NCI-H2029 (cell line): Measurements from ENCODE around the gene NLRX1.
A peak's percentile ranks its signal among the peaks of the same experiment; 100 is the strongest.
"Not testable (repeated sequence)": the region's sequence is repeated elsewhere in the genome, so short reads cannot be mapped to it uniquely, and the experiment has no call there.

ENCODE experiments used
- DNase-seq: peaks from one replicate; lab custom pipeline; 2025; lab: John Stamatoyannopoulos, UW

The NLRX1 gene

GRCh38 chr11:119184399-119184798 lies 15.9 kb downstream of the NLRX1 start:
- DNase-seq, result not testable (repeated sequence)

- DNase-seq, result no peak
These were observed 17.6 kb downstream of the NLRX1 start for GRCh38 chr11:119185981-119186634.

GRCh38 chr11:119187123-119187892 lies 18.8 kb downstream of the NLRX1 start:
- no peak for DNase-seq

- DNase-seq, result no peak
These were observed 19.5 kb downstream of the NLRX1 start for GRCh38 chr11:119188067-119188466.

GRCh38 chr11:119188887-119189286 lies 20.4 kb downstream of the NLRX1 start:
- DNase-seq, result no peak

GRCh38 chr11:119189393-119189792 lies 20.9 kb downstream of the NLRX1 start:
- DNase-seq, result no peak

GRCh38 chr11:119190531-119190930 lies 22.0 kb downstream of the NLRX1 start:
- no peak for DNase-seq

- DNase-seq, result not testable (repeated sequence)
These were observed 22.7 kb downstream of the NLRX1 start for GRCh38 chr11:119191265-119191664.

GRCh38 chr11:119192111-119192510 lies 23.6 kb downstream of the NLRX1 start:
- no peak for DNase-seq

GRCh38 chr11:119193001-119193400 lies 24.5 kb downstream of the NLRX1 start:
- no peak for DNase-seq

- no peak for DNase-seq
These were observed 25.1 kb downstream of the NLRX1 start for GRCh38 chr11:119193626-119194025.

- no peak for DNase-seq
These were observed 26.4 kb downstream of the NLRX1 start for GRCh38 chr11:119194811-119195440.

- peak; percentile 66 for DNase-seq
These were observed 27.2 kb downstream of the NLRX1 start for GRCh38 chr11:119195680-119196079.

GRCh38 chr11:119196833-119197483 lies 28.4 kb downstream of the NLRX1 start:
- peak; percentile 79 for DNase-seq

- no peak for DNase-seq
These were observed 30.4 kb downstream of the NLRX1 start for GRCh38 chr11:119198925-119199324.

GRCh38 chr11:119201236-119201635 lies 32.7 kb downstream of the NLRX1 start:
- not testable (repeated sequence) for DNase-seq

GRCh38 chr11:119202554-119202953 lies 34.0 kb downstream of the NLRX1 start:
- DNase-seq, result no peak

- no peak for DNase-seq
These were observed 35.5 kb downstream of the NLRX1 start for GRCh38 chr11:119204066-119204465.

GRCh38 chr11:119205080-119205479 lies 36.6 kb downstream of the NLRX1 start:
- DNase-seq, result no peak

- peak; percentile 87 for DNase-seq
These were observed 37.3 kb downstream of the NLRX1 start, which contains the start of gene CBL for GRCh38 chr11:119205574-119206510. Gene CBL, plus strand, starts transcription at chr11:119206339. Its CDS starts 79 bp downstream, at chr11:119206418.
